Lung (tissue), 12 donors: ENCODE results near the gene PCSK5. TPM values are rescaled to one million over a fixed set of nuclear protein-coding genes. Genes with fewer than 3 reads are reported as not detected.

Experiments used
- ATAC-seq: fragments of 200-7000 bp; cut with Tn5 transposase; one replicate; pipeline ENCODE4 v1.9.1; 2020; ENCODE audit warnings: moderate number of reproducible peaks; ENCODE audit not compliant: insufficient read depth, low FRiP score
- DNase-seq, 3 donors: peaks; one replicate each; pipeline ENCODE4 v3.0.0-alpha.2; 2013 to 2017
- H3K27ac ChIP-seq, 2 donors: one replicate each; pipeline ENCODE4 v1.5.1; 2013; ENCODE audit warnings: mild to moderate bottlenecking in 2 of 2, moderate library complexity in 2 of 2, control low read depth in 1 of 2, inconsistent platforms in 1 of 2, low read depth in 1 of 2, low read length in 1 of 2
- H3K27me3 ChIP-seq, 3 donors: one replicate each; pipeline ENCODE4 v1.5.1; 2013; ENCODE audit warnings: low read length in 2 of 3; ENCODE audit not compliant: control insufficient read depth in 3 of 3, insufficient read depth in 3 of 3
- H3K36me3 ChIP-seq, 4 donors: one replicate each; pipeline ENCODE4 v1.5.1; 2013; ENCODE audit warnings: low read length in 4 of 4, mild to moderate bottlenecking in 1 of 4, moderate library complexity in 1 of 4; ENCODE audit not compliant: control insufficient read depth in 4 of 4, insufficient read depth in 4 of 4
- H3K4me1 ChIP-seq, 5 donors: one replicate each; pipeline ENCODE4 v1.5.1; 2013; ENCODE audit warnings: low read length in 5 of 5, mild to moderate bottlenecking in 2 of 5, moderate library complexity in 1 of 5; ENCODE audit not compliant: control insufficient read depth in 5 of 5, insufficient read depth in 5 of 5
- H3K4me3 ChIP-seq: one replicate; pipeline ENCODE4 v1.5.1; 2013; ENCODE audit warnings: mild to moderate bottlenecking, control low read depth, moderate library complexity
- H3K9ac ChIP-seq, 2 donors: one replicate each; pipeline ENCODE4 v1.5.1; 2013; ENCODE audit warnings: low read length in 2 of 2, control low read depth in 1 of 2; ENCODE audit not compliant: insufficient read depth in 1 of 2
- H3K9me3 ChIP-seq, 4 donors: one replicate each; pipeline ENCODE4 v1.5.1; 2013; ENCODE audit warnings: low read length in 3 of 4, mild to moderate bottlenecking in 1 of 4, moderate library complexity in 1 of 4; ENCODE audit not compliant: control insufficient read depth in 4 of 4, insufficient read depth in 3 of 4
- WGBS, 2 donors: extraction: QIAGEN DNeasy Blood & Tissue Kit; methylation state at CpG; one replicate each; pipeline ENCODE4 v1.1.7; 2013; 5-methylcytosine and 5-hydroxymethylcytosine counted together
- polyA plus RNA-seq, 2 donors: library from polyadenylated mRNA; stranded (reverse); fragments of 200-250 nt; gene quantifications; one replicate each; pipeline ENCODE4 v1.2.1, GENCODE V29; 2013
- total RNA-seq, 2 donors: library from RNA; depleted of rRNA in 1 of 2; stranded (reverse); fragments of >200 nt in 1 of 2; gene quantifications; one replicate each; pipeline ENCODE4 v1.2.1, GENCODE V29; 2014 to 2021
- TF ChIP-seq, protein P1 (sequence below): IDR thresholded peaks from 2 replicates; pipeline ENCODE4 v1.5.1; 2012; ENCODE audit warnings: mild to moderate bottlenecking; ENCODE audit errors: control extremely low read depth, extremely low read depth
- donor health status: control.
- donor health status: control.
- donor health status: Bipolar disorder and iron deficiency.
- donor health status: healthy.
- donor health status: DM: yes; HTN: yes; CAD: no.

The PCSK5 gene
- total and polyA plus RNA-seq, 4 donors: 1.9 to 28.2 (median 13.6) TPM

DNA sequence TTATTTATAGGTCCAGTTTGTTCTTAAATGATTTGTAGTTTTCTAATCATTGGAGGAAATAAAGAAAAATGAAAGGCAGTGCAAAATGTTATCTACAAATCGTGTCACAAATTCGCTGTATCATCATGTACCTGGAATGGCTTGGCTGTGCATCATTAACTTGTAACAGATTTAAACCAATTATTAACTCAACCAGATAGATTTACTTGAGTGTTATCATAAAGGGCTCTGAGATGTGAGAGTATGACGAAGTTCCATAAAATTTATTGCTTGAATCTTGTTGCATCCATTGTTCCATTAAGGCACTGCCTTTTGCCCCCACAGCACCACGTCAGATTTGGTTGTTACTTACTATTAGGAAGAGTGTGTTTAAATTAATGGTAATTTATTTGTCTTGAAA, 23.5 kb downstream of the PCSK5 start:
- ATAC-seq: no peak

DNA sequence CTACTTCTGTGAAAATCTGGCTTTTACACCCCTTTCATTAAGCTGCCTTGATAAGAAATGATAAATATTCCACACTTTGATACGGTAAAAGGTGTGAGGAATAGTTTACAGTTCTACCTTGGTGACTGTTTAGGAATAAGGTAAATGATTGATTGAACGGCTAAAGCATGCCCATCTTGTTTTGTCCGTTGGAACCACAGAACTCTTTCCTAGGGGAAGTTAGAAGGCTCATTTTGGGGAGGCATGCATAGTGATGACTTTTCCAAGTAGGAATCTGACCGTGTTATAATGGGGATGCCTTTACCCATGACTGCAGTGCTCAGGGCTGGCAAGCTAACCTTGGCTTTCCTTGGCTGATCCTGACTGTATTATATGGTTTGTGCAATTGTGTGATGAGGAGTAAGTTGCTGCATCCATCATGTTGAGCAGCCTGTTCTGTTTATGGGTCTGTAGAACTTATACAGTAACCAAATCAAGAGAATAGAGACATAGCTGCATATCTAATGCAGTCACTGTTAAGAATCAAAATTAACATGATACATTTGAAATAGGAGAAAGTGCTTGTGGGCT, 24.5 kb downstream of the PCSK5 start:
- H3K4me3 ChIP-seq: no peak overlapping the region
- H3K9me3 ChIP-seq: peaks cover 0 to 1% (median 0%) of the 10 kb centered on the region in 4 donors
- TF ChIP-seq, protein P1, sequence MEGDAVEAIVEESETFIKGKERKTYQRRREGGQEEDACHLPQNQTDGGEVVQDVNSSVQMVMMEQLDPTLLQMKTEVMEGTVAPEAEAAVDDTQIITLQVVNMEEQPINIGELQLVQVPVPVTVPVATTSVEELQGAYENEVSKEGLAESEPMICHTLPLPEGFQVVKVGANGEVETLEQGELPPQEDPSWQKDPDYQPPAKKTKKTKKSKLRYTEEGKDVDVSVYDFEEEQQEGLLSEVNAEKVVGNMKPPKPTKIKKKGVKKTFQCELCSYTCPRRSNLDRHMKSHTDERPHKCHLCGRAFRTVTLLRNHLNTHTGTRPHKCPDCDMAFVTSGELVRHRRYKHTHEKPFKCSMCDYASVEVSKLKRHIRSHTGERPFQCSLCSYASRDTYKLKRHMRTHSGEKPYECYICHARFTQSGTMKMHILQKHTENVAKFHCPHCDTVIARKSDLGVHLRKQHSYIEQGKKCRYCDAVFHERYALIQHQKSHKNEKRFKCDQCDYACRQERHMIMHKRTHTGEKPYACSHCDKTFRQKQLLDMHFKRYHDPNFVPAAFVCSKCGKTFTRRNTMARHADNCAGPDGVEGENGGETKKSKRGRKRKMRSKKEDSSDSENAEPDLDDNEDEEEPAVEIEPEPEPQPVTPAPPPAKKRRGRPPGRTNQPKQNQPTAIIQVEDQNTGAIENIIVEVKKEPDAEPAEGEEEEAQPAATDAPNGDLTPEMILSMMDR: no peak
- H3K4me1 ChIP-seq: no peaks in the 10 kb centered on the region
- WGBS, 2 donors: 83 to 95% methylated on average over 4 of the region's 4 CpGs
- H3K9ac ChIP-seq: no peak overlapping the region
- ATAC-seq (no peak), DNase-seq (no peak)
- H3K36me3 ChIP-seq: no peaks in the 10 kb centered on the region
- no peak overlapping the region for H3K27ac ChIP-seq
- H3K27me3 ChIP-seq: no peaks in the 10 kb centered on the region

More for the DNA sequence above, 23.5 kb downstream of the PCSK5 start:
- H3K27ac ChIP-seq: no peak overlapping the region
- TF ChIP-seq, protein P1: no peak
- H3K36me3 ChIP-seq: no peaks in the 10 kb centered on the region
- no peak overlapping the region for H3K4me3 ChIP-seq
- peaks cover 0 to 1% (median 0%) of the 10 kb centered on the region in 4 donors for H3K9me3 ChIP-seq
- no peak overlapping the region for H3K9ac ChIP-seq
- no peaks in the 10 kb centered on the region for H3K4me1 ChIP-seq
- no peak for DNase-seq
- WGBS, 2 donors: 93 to 95% methylated on average over 4 of the region's 4 CpGs
- no peaks in the 10 kb centered on the region for H3K27me3 ChIP-seq

DNA sequence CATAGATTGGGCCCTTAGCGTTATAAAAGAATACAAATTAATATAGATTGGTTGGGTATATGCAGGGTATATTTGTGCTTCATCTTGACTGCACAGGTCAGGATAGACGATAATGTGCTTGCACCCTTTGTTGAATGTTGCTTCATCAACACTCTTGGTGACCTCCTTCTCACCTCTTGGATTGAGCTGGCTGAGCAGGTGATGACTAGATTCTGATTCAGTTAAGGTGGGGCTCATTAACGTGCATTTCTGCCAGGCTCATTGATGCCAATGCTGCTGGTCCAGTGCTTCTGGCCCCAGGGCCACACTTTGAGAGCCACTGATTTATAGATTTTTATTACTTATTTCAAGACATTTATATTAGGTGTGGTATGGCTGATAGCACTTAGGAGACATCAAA, 27.7 kb downstream of the PCSK5 start:
- H3K9me3 ChIP-seq: peaks cover 0 to 1% (median 0%) of the 10 kb centered on the region in 4 donors
- TF ChIP-seq, protein P1: no peak
- DNase-seq: no peak
- H3K36me3 ChIP-seq: no peaks in the 10 kb centered on the region
- ATAC-seq: no peak
- no peak overlapping the region for H3K27ac ChIP-seq
- no peak overlapping the region for H3K9ac ChIP-seq
- no peaks in the 10 kb centered on the region for H3K27me3 ChIP-seq
- H3K4me1 ChIP-seq: peaks cover 0 to 5% (median 0%) of the 10 kb centered on the region in 5 donors
- WGBS, 2 donors: 75 to 92% methylated on average over 3 of the region's 3 CpGs
- H3K4me3 ChIP-seq: no peak overlapping the region

DNA sequence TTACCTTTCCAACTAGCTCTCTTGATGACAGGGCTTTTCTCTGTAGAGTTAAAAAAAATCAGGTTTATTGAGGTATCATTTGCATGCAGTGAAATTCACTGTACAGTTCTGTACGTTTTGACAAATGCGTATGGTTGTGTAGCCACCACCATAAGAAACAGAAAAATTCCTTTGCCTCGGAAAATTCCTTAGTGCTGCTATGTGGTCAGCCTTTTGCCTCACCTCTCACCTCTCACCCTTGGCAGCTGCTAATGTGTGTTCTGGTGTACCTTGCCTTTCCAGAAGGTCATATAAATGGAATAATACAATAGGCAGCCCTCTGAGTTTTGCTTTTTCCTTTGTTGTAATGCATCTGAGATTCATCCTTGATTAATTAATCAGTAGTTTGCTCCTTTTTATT, 28.4 kb downstream of the PCSK5 start:
- peaks cover 0 to 1% (median 0%) of the 10 kb centered on the region in 4 donors for H3K9me3 ChIP-seq
- H3K4me1 ChIP-seq: peaks cover 0 to 5% (median 0%) of the 10 kb centered on the region in 5 donors
- no peak overlapping the region for H3K27ac ChIP-seq
- no peaks in the 10 kb centered on the region for H3K36me3 ChIP-seq
- WGBS, 2 donors: 83 to 86% methylated on average over 3 of the region's 3 CpGs
- no peak for DNase-seq
- TF ChIP-seq, protein P1: no peak
- no peaks in the 10 kb centered on the region for H3K27me3 ChIP-seq
- no peak overlapping the region for H3K9ac ChIP-seq
- H3K4me3 ChIP-seq: no peak overlapping the region
- ATAC-seq: no peak
